Erythroblast (primary cell): ENCODE measurements around the gene CAMKK2.

Experiments
- GATA1 ChIP-seq: IDR thresholded peaks from 2 replicates; pipeline ENCODE4 v1.6.1; 2011; ENCODE audit warnings: low read depth, mild to moderate bottlenecking, control low read depth, low read length, moderate library complexity
- POLR2A ChIP-seq: IDR thresholded peaks from 2 replicates; pipeline ENCODE4 v1.6.1; 2011; ENCODE audit warnings: mild to moderate bottlenecking, low read length

DNA sequence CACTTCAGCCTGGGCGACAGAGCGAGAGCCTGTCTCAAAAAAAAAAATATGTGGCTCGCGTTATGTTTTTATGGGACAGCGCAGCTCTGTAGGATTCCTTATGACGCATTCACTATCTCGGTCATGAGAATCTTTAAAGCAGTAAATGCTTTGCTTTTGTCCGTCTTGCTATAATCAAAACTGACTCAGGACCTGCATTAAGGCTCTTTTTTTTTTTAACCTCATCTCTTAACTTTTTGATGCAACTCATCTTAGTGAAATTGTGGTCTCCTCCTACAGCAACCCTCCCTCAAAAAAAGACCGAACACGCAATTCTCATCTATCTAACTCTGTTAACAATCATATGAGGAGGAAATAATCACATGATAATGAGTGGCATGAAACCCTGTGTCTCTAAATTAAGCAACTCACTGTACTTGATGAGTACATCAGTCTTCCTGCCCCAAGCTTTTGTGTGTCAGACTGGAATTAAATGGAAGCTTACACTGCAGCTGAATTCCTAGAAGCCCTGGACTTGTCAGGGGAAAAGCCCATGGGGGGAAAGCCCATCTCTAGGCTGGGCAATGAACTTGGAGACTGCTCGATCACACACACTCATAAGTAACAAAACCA is 82.2 kb downstream of the CAMKK2 start:
- TF ChIP-seq POLR2A (no peak), GATA1 (no peak)
